CD4-positive, CD25-positive, alpha-beta regulatory T cell (primary cell): ENCODE data around the gene SIK2. TPM values are rescaled to one million over a fixed set of nuclear protein-coding genes. Genes with fewer than 3 reads are reported as not detected.

Source experiments
- ATAC-seq, 2 donors: fragments of 150-1000 bp; cut with Tn5 transposase; one replicate each; pipeline ENCODE4 v1.10.0; 2021; ENCODE audit warnings: low read depth in 2 of 2, moderate number of reproducible peaks in 2 of 2, moderate library complexity in 1 of 2
- DNase-seq, 3 donors: peaks; one replicate each; pipeline versions ENCODE4 v3.0.0 to v3.0.0-alpha.2; 2012 to 2022; ENCODE audit warnings: mixed read lengths in 1 of 3
- H3K27ac ChIP-seq: one replicate; pipeline ENCODE4 v1.7.0; 2013; ENCODE audit warnings: mild to moderate bottlenecking, low read length; ENCODE audit not compliant: insufficient read depth, poor library complexity, severe bottlenecking
- H3K27me3 ChIP-seq: one replicate; pipeline ENCODE4 v1.7.0; 2013; ENCODE audit warnings: low read length; ENCODE audit not compliant: control insufficient read depth, insufficient read depth
- H3K36me3 ChIP-seq: one replicate; pipeline ENCODE4 v1.7.0; 2013; ENCODE audit warnings: mild to moderate bottlenecking, low read length, moderate library complexity; ENCODE audit not compliant: control insufficient read depth, insufficient read depth
- H3K4me1 ChIP-seq: 2 replicates; pipeline ENCODE4 v1.7.0; 2013; ENCODE audit warnings: mild to moderate bottlenecking, low read length; ENCODE audit not compliant: insufficient read depth, control insufficient read depth, poor library complexity, severe bottlenecking
- H3K4me3 ChIP-seq: one replicate; pipeline ENCODE4 v1.7.0; 2013; ENCODE audit warnings: low read depth, mild to moderate bottlenecking, low read length, moderate library complexity
- H3K9me3 ChIP-seq, 2 experiments: 1 replicate in 1 of 2; 2 replicates in 1 of 2; pipeline ENCODE4 v1.7.0; 2013; ENCODE audit warnings: low read length in 2 of 2, mild to moderate bottlenecking in 1 of 2, moderate library complexity in 1 of 2; ENCODE audit not compliant: control insufficient read depth in 2 of 2
- H3K27ac Mint-ChIP-seq, 3 donors: one replicate each; pipeline ENCODE4 v1.8.0; 2020 to 2022; ENCODE audit warnings: mild to moderate bottlenecking in 3 of 3, mixed read lengths in 3 of 3, moderate library complexity in 2 of 3
- H3K27me3 Mint-ChIP-seq: one replicate; pipeline ENCODE4 v1.8.0; 2022; ENCODE audit warnings: mild to moderate bottlenecking, mixed read lengths
- H3K36me3 Mint-ChIP-seq: one replicate; pipeline ENCODE4 v1.8.0; 2020; ENCODE audit warnings: mixed read lengths
- H3K4me1 Mint-ChIP-seq, 4 donors: one replicate each; pipeline ENCODE4 v1.8.0; 2020 to 2022; ENCODE audit warnings: mixed read lengths in 4 of 4, mild to moderate bottlenecking in 1 of 4
- H3K4me3 Mint-ChIP-seq, 4 donors: one replicate each; pipeline ENCODE4 v1.8.0; 2020 to 2022; ENCODE audit warnings: mild to moderate bottlenecking in 4 of 4, mixed read lengths in 4 of 4, moderate library complexity in 3 of 4
- H3K9me3 Mint-ChIP-seq, 7 donors: one replicate each; pipeline ENCODE4 v1.8.0; 2020 to 2022; ENCODE audit warnings: mixed read lengths in 7 of 7, mild to moderate bottlenecking in 3 of 7, moderate library complexity in 2 of 7
- polyA plus RNA-seq, 4 donors: library from polyadenylated mRNA; unstranded; fragments of 300-500 nt; fragmentation: Illumina TruSeq; gene quantifications; one replicate each; pipeline ENCODE4 v1.2.3, GENCODE V29; 2021
- total RNA-seq: library from RNA; stranded (reverse); gene quantifications from one replicate; pipeline ENCODE4 v1.2.3, GENCODE V29; 2022

The SIK2 gene
- total and polyA plus RNA-seq, 5 donors from 2014 or later: 0.05 to 8.7 (median 0.16) TPM

DNA sequence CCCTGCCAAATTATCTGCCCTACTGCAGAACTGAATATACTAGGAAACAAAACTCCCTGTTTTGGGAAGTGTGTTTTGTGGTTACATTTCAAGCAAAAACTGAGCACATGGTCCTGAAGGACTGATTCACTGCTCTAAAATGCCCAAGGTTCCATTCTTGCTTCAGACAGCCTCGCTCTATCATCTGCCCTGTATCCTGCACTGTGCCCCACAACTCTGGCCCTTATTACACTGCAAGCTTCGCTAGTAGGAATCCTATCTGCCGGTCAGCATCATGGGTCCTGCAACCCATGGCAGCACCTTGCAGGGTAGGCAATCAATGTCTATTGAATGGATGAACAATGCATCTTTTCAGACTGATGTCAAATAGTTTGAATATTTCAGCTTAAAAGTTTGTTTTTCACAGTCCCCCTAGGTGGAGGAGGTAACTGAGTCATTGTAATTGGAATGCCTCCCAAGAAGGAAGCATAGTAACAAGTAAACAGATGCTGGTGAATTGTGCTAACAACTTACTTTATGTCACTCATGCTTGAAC is 40.4 kb upstream of the SIK2 start:
- no peaks in the 10 kb centered on the region for H3K4me1 Mint-ChIP-seq
- no peaks in the 10 kb centered on the region for H3K27me3 Mint-ChIP-seq
- Histone ChIP-seq H3K4me3 (no peak overlapping the region), H3K27ac (no peak overlapping the region), H3K9me3 (no peaks in the 10 kb centered on the region), H3K36me3 (no peaks in the 10 kb centered on the region), H3K4me1 (no peaks in the 10 kb centered on the region), H3K27me3 (no peaks in the 10 kb centered on the region)
- H3K27ac Mint-ChIP-seq: no peak overlapping the region
- H3K9me3 Mint-ChIP-seq: peaks cover 0 to 2% (median 0%) of the 10 kb centered on the region in 7 donors
- DNase-seq: no peak
- H3K4me3 Mint-ChIP-seq: no peak overlapping the region
- ATAC-seq: no peak
- no peaks in the 10 kb centered on the region for H3K36me3 Mint-ChIP-seq

DNA sequence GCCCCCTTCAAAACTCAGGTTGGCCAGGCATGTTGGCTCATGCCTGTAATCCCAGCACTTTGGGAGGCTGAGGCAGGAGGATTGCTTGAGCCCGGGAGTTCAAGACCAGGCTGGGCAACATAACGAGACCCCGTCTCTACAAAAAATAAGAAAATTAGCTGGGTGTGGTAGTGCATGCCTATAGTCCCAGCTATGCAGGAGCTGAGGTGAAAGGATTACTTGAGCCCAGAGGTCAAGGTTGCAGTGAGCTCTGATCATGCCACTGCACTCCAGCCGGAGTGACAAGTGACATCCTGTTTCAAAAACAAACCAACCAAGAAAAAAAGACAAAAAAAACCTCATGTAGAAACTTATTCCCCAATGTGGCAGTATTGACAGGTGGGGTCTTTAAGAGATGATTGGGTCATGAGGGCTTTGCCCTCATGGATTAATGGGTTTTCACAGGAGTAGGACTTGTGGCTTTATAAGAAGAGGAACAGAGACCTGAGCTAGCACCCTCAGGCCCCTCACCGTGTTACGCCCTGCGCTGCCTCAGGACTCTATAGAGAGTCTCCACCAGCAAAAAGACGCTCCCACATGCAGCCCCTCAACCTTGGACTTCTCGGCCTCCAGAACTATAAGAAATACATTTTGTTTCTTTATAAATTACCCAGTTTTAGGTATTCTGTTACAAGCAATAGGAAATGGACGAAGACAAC is 39.4 kb upstream of the SIK2 start:
- H3K9me3 ChIP-seq: no peaks in the 10 kb centered on the region
- H3K27me3 ChIP-seq: no peaks in the 10 kb centered on the region
- no peaks in the 10 kb centered on the region for H3K36me3 ChIP-seq
- H3K27me3 Mint-ChIP-seq: no peaks in the 10 kb centered on the region
- H3K4me3 Mint-ChIP-seq: no peak overlapping the region
- no peak overlapping the region for H3K27ac Mint-ChIP-seq
- no peaks in the 10 kb centered on the region for H3K9me3 Mint-ChIP-seq
- ATAC-seq (no peak), DNase-seq (no peak)
- no peak overlapping the region for H3K4me3 ChIP-seq
- no peaks in the 10 kb centered on the region for H3K36me3 Mint-ChIP-seq
- H3K4me1 ChIP-seq: no peaks in the 10 kb centered on the region
- no peaks in the 10 kb centered on the region for H3K4me1 Mint-ChIP-seq
- no peak overlapping the region for H3K27ac ChIP-seq

DNA sequence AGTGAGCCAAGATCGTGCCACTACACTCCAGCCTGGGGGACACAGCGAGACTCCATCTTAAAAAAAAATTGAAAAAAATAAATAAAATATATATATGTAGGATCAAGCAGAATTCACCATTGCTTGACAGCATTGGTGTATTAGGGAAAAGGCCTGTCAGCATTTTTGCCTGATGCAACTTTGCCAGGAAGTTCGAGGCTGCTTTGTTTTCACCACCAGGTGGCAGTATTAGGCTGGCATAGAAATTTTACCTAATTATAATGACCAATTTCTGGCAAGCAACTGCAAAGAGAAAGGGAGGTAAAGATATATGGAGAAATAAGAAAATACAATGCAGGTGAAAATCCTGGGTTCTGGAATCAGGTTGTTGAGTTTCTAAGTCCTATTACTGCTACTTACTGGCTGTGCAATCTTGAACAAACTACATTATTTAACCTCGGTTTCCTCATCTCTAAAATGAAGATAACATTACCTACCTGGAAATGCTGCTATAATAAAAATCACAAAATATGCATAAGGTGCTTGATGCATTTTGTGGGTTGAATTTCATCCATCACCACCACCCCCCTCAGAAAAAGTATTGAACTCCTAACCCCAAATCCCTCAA is 37.0 kb upstream of the SIK2 start:
- no peaks in the 10 kb centered on the region for H3K36me3 Mint-ChIP-seq
- H3K9me3 Mint-ChIP-seq: no peaks in the 10 kb centered on the region
- no peaks in the 10 kb centered on the region for H3K27me3 Mint-ChIP-seq
- ATAC-seq: peak in 1 of 2 donors; percentile 45
- no peaks in the 10 kb centered on the region for H3K9me3 ChIP-seq
- no peaks in the 10 kb centered on the region for H3K27me3 ChIP-seq
- no peak overlapping the region for H3K4me3 ChIP-seq
- no peak overlapping the region for H3K27ac Mint-ChIP-seq
- H3K4me3 Mint-ChIP-seq: no peak overlapping the region
- H3K36me3 ChIP-seq: no peaks in the 10 kb centered on the region
- H3K4me1 Mint-ChIP-seq: no peaks in the 10 kb centered on the region
- H3K4me1 ChIP-seq: no peaks in the 10 kb centered on the region
- peak; percentile 47 to 71 (median 62) for DNase-seq
- H3K27ac ChIP-seq: no peak overlapping the region

- Histone ChIP-seq H3K36me3 (no peaks in the 10 kb centered on the region), H3K27me3 (peaks cover 4% of the 10 kb centered on the region), H3K9me3 (no peaks in the 10 kb centered on the region), H3K4me1 (no peaks in the 10 kb centered on the region), H3K4me3 (no peak overlapping the region), H3K27ac (no peak overlapping the region)
- Mint-ChIP-seq H3K27ac (no peak overlapping the region), H3K4me1 (no peaks in the 10 kb centered on the region), H3K27me3 (peaks cover 5% of the 10 kb centered on the region), H3K9me3 (no peaks in the 10 kb centered on the region), H3K36me3 (no peaks in the 10 kb centered on the region), H3K4me3 (no peak overlapping the region)
- no peak for DNase-seq
- no peak for ATAC-seq
Measured at GRCh38 chr11:111566324-111566723, 35.9 kb upstream of the SIK2 start.

DNA sequence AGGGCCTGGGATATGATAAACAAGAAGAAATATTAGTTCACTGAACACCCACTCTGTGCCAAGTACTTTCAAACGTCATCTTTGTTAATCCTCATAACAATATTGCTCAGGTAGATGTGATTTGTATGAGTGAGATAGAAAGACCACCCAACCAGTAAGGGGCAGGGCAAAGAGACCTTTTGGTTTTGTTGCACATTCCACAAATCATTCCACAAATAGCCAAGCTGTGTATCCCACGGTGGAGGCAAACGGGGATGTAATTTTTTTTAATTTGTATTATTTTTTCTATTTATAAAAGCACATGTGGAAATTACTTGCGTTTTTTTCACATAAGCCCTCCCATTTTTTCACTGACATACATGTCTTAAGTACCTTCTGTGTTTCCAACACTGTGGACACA is 32.8 kb upstream of the SIK2 start:
- no peak overlapping the region for H3K27ac ChIP-seq
- Mint-ChIP-seq H3K9me3 (no peaks in the 10 kb centered on the region), H3K4me3 (no peak overlapping the region), H3K36me3 (no peaks in the 10 kb centered on the region), H3K27ac (no peak overlapping the region), H3K27me3 (peaks cover 5% of the 10 kb centered on the region), H3K4me1 (no peaks in the 10 kb centered on the region)
- peaks cover 12% of the 10 kb centered on the region for H3K27me3 ChIP-seq
- no peak for ATAC-seq
- H3K4me1 ChIP-seq: no peaks in the 10 kb centered on the region
- no peaks in the 10 kb centered on the region for H3K36me3 ChIP-seq
- no peaks in the 10 kb centered on the region for H3K9me3 ChIP-seq
- no peak for DNase-seq
- no peak overlapping the region for H3K4me3 ChIP-seq

DNA sequence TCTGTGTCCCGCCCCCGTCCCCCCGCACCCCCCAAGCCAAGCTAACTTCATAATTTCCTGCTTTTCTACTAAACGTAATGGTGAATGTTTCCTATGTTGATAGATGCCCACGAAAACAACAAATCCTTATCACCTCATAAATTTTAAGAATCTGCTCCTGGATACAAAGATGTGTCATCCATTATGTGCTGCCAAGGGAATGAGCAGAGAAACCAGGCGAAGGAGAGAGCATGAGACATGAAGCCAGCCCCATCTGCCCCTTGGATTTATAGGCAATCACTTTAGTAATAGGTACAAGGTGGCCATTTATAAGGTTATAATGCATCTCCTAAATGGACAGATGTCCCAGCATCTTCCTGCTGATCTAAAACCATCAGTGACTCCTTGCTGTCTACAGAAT is 31.5 kb upstream of the SIK2 start:
- no peaks in the 10 kb centered on the region for H3K36me3 ChIP-seq
- H3K27ac ChIP-seq: no peak overlapping the region
- no peaks in the 10 kb centered on the region for H3K4me1 ChIP-seq
- H3K4me3 ChIP-seq: no peak overlapping the region
- Mint-ChIP-seq H3K4me3 (no peak overlapping the region), H3K4me1 (no peaks in the 10 kb centered on the region), H3K9me3 (no peaks in the 10 kb centered on the region), H3K36me3 (no peaks in the 10 kb centered on the region), H3K27me3 (peaks cover 5% of the 10 kb centered on the region), H3K27ac (no peak overlapping the region)
- DNase-seq (no peak), ATAC-seq (no peak)
- H3K9me3 ChIP-seq: no peaks in the 10 kb centered on the region
- peaks cover 12% of the 10 kb centered on the region for H3K27me3 ChIP-seq

- no peak for ATAC-seq
- H3K36me3 Mint-ChIP-seq: no peaks in the 10 kb centered on the region
- no peaks in the 10 kb centered on the region for H3K36me3 ChIP-seq
- H3K4me3 Mint-ChIP-seq: no peak overlapping the region
- no peak overlapping the region for H3K27ac Mint-ChIP-seq
- no peak for DNase-seq
- no peaks in the 10 kb centered on the region for H3K4me1 ChIP-seq
- H3K9me3 ChIP-seq: no peaks in the 10 kb centered on the region
- H3K27me3 ChIP-seq: peaks cover 12% of the 10 kb centered on the region
- H3K27me3 Mint-ChIP-seq: peaks cover 5% of the 10 kb centered on the region
- no peaks in the 10 kb centered on the region for H3K9me3 Mint-ChIP-seq
- H3K4me3 ChIP-seq: no peak overlapping the region
- H3K4me1 Mint-ChIP-seq: no peaks in the 10 kb centered on the region
- no peak overlapping the region for H3K27ac ChIP-seq
Measured at GRCh38 chr11:111571829-111572501, 30.3 kb upstream of the SIK2 start.
